ENCODE measurements around the gene HLCS. TPM values are rescaled to one million over a fixed set of nuclear protein-coding genes. Genes with fewer than 3 reads are reported as not detected.

Gene HLCS
- total RNA-seq, 4 donors from 2014 or later = 3.1 to 19.4 (median 8.9) TPM

- no peak overlapping the region for H3K4me3 ChIP-seq (ENCODE audit: low read depth, poor library complexity, severe bottlenecking)
- 67 to 68% methylated on average over 2 of the region's 2 CpGs for WGBS, 2 donors
- intact Hi-C loops (cut with DNase I; ENCODE audit: low total_unique reads) = no loop called here
- DNase-seq (ENCODE audit: low spot score in 2 of 2) = no peak
- TF ChIP-seq, protein P1, sequence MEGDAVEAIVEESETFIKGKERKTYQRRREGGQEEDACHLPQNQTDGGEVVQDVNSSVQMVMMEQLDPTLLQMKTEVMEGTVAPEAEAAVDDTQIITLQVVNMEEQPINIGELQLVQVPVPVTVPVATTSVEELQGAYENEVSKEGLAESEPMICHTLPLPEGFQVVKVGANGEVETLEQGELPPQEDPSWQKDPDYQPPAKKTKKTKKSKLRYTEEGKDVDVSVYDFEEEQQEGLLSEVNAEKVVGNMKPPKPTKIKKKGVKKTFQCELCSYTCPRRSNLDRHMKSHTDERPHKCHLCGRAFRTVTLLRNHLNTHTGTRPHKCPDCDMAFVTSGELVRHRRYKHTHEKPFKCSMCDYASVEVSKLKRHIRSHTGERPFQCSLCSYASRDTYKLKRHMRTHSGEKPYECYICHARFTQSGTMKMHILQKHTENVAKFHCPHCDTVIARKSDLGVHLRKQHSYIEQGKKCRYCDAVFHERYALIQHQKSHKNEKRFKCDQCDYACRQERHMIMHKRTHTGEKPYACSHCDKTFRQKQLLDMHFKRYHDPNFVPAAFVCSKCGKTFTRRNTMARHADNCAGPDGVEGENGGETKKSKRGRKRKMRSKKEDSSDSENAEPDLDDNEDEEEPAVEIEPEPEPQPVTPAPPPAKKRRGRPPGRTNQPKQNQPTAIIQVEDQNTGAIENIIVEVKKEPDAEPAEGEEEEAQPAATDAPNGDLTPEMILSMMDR (IDR thresholded peaks at IDR 0.05) = no peak
- no peak for TF ChIP-seq POLR2A (IDR thresholded peaks at IDR 0.05)
These were observed 156.0 kb downstream of the HLCS start for GRCh38 chr21:36810443-36810842.

DNA sequence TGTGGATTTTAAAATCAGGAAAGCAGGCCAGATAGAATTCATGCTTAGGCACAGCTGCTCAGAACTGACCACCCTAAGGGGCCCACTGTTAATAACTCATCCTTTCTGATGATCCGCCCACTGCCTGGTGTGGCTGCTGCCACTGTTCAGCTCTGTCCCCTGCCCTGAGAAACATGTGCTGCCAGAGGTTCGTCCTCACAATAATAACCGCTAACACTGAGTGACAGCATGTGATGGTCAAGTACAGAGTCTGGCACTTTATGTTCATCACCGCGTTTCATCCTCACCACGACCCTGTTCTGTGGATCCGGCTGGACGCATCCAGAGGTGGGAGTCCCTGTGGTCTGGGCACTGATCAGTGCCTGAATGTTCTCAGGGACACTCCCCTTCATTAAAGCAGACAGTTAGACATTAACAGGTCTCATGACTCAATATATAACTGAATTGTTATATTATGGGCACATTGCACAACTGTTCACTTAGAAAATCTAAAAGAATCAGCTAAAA, 159.0 kb downstream of the HLCS start:
- no peak overlapping the region for H3K4me3 ChIP-seq (ENCODE audit: low read depth, poor library complexity, severe bottlenecking)
- TF ChIP-seq, protein P1 (IDR thresholded peaks at IDR 0.05) = no peak
- no peak for TF ChIP-seq POLR2A (IDR thresholded peaks at IDR 0.05)
- 97% methylated on average over 8 of the region's 8 CpGs for WGBS, 2 donors
- no peak for DNase-seq (ENCODE audit: low spot score in 2 of 2)
- intact Hi-C loops (cut with DNase I; ENCODE audit: low total_unique reads) = no loop called here

GRCh38 chr21:36806103-36806502, 160.4 kb downstream of the HLCS start:
- WGBS, 2 donors = 87 to 91% methylated on average over 4 of the region's 4 CpGs
- no peak overlapping the region for H3K4me3 ChIP-seq (ENCODE audit: low read depth, poor library complexity, severe bottlenecking)
- no peak for DNase-seq (ENCODE audit: low spot score in 2 of 2)
- intact Hi-C loops (cut with DNase I; ENCODE audit: low total_unique reads) = no loop called here
- TF ChIP-seq, protein P1 (IDR thresholded peaks at IDR 0.05) = no peak
- no peak for TF ChIP-seq POLR2A (IDR thresholded peaks at IDR 0.05)

DNA sequence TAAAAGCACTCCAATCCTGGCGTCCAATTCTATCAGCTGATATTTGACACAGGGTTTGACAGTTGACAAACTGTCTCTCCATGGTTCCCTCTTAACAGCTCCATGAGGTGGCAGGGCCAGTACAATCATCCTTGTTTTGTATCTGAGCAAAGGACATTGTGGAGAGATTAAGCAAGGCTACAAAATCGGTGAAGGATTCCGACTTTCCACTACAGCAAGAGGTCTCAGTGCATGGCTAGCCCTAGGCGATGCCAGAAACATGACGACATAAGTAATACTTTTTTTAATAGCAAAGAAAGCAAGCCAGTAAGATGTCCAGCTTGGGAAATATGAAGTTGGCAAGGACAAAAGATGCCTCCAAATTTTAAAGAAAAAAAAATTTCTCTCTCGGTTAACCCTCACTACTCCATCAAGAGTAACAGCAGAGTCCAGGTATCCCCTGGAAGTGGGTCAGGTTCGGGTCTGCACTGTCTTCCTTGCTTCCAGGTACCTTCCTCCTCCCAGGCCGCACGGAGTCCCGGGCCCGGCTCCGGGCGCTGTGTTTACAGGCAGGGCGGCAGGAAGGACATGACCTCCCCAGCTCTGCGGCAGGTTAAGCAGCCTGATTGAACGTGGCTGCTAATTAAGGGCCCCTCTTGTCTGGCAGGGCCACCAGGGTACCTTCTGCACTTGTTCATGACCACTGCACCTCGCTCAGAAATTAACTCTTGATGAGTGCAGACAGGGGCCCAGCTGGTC, 161.4 kb downstream of the HLCS start:
- no peak overlapping the region for H3K4me3 ChIP-seq (ENCODE audit: low read depth, poor library complexity, severe bottlenecking)
- 90 to 93% methylated on average over 17 of the region's 17 CpGs for WGBS, 2 donors
- DNase-seq (ENCODE audit: low spot score in 2 of 2) = no peak
- TF ChIP-seq, protein P1 (IDR thresholded peaks at IDR 0.05) = no peak
- TF ChIP-seq POLR2A (IDR thresholded peaks at IDR 0.05) = no peak
- intact Hi-C loops (cut with DNase I; ENCODE audit: low total_unique reads) = no loop called here

GRCh38 chr21:36803816-36804439, 162.5 kb downstream of the HLCS start:
- TF ChIP-seq, protein P1 (IDR thresholded peaks at IDR 0.05) = no peak
- no peak for TF ChIP-seq POLR2A (IDR thresholded peaks at IDR 0.05)
- DNase-seq (ENCODE audit: low spot score in 2 of 2) = no peak
- no peak overlapping the region for H3K4me3 ChIP-seq (ENCODE audit: low read depth, poor library complexity, severe bottlenecking)
- intact Hi-C loops (cut with DNase I; ENCODE audit: low total_unique reads) = no loop called here
- WGBS, 2 donors = 93 to 96% methylated on average over 13 of the region's 13 CpGs
